GM12872 (cell line): ENCODE data around the gene HIVEP3.

Experiments
- TF ChIP-seq, protein P1 (sequence below): IDR thresholded peaks from 3 replicates; pipeline ENCODE4 v1.5.1; 2011; ENCODE audit warnings: low read depth, mild to moderate bottlenecking, low read length, moderate library complexity; ENCODE audit not compliant: insufficient read depth

HIVEP3 gene

DNA sequence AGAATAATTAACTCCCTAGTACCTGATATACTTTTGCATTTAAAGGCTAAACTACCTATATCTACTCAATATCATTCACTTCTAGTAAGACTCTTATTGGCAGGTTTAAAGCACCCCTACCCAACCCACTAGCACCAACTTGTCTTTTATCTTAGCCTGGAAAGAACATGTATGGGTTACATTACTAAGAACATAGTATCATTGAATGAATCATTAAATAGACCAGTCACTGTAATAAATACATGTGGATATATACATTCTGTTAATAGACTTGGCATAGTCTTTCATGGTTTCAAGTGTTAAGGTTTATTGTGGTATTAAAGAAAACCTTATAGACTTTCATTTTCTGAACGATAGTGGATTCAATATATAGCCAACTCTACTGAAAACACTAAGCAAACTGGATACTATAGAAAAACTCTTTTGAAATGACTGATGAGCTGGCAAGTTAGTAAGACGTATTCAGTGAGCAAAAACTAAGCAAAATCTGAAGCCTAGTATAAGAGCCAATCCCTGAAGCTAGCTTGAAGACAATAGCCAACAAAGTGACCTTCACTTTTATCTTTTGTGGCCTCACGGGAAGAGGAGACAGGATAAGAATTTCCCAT, 10.3 kb downstream of the HIVEP3 start:
- TF ChIP-seq, protein P1, sequence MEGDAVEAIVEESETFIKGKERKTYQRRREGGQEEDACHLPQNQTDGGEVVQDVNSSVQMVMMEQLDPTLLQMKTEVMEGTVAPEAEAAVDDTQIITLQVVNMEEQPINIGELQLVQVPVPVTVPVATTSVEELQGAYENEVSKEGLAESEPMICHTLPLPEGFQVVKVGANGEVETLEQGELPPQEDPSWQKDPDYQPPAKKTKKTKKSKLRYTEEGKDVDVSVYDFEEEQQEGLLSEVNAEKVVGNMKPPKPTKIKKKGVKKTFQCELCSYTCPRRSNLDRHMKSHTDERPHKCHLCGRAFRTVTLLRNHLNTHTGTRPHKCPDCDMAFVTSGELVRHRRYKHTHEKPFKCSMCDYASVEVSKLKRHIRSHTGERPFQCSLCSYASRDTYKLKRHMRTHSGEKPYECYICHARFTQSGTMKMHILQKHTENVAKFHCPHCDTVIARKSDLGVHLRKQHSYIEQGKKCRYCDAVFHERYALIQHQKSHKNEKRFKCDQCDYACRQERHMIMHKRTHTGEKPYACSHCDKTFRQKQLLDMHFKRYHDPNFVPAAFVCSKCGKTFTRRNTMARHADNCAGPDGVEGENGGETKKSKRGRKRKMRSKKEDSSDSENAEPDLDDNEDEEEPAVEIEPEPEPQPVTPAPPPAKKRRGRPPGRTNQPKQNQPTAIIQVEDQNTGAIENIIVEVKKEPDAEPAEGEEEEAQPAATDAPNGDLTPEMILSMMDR, result no peak

DNA sequence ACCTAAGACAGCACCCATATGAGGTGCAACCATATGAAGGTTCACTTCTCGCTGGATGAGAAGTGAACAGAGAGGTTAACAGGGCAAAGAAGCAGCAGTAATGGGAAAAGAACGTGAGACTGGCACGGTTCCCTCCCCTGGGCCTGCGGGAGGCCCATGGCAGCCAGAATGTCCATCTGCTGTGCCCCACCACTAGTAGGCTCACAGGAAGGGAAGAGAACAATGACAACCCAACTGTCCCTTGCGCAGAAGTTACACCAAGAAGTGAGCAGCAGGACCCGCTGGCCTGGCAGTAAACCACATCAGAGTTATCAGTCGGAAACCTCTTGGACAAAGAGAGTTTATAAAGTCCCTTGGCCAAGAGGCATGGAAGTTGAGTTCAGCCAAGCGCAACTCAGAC, 11.3 kb downstream of the HIVEP3 start:
- TF ChIP-seq, protein P1, result no peak

- TF ChIP-seq, protein P1, result no peak
Measured at GRCh38 chr1:41906943-41907342, 11.8 kb downstream of the HIVEP3 start.

DNA sequence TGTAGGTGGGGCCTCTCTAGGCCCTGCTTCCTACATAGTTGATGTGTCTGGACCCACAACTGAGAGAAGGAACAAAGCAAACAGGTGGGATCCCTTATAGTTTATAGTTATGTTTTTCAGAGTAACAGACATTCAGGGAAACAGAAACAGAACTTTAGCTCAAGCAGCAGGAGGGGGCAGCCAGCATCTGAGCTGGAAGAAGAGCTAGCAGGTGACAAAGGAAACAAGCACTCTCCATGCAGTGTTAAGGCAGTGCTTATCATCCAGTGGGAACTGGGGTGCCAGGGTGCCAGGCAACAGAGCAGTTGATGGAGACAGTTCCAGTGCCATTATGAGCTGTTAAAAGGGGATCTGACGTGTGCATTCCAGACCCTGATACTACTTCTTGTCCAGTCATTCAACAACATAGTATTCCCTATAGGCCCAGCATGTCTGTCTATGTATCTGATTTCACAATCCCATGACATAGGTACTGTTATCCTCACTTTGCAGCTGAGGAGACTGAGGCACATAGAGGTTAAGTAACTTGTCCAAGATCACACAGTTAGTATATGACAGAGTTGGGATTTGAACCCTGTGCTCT, 13.5 kb downstream of the HIVEP3 start:
- TF ChIP-seq, protein P1, result no peak

- TF ChIP-seq, protein P1, result no peak
Measured at GRCh38 chr1:41902664-41903063, 16.1 kb downstream of the HIVEP3 start.

DNA sequence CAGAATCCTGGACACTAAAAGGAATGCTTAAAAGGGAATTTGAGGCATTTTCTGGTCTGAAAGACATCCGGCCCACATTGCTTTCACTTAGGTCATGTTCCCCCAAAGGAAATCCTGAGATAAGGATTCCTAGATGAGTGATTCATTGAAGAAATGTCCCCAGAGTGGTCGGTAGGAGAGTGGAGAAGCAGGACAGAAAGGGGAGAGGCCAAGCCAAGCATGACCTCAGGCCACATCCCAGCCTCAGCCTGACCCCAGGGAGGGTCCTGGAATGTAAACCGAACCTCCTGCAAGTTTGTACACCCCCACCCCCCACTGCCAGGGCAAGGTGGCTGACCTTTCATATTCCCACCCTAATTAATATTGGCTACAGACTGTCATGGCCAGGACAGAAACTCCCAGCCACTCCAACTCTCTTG, 16.6 kb downstream of the HIVEP3 start:
- TF ChIP-seq, protein P1, result no peak

- TF ChIP-seq, protein P1, result no peak
Measured at GRCh38 chr1:41901551-41901950, 17.2 kb downstream of the HIVEP3 start.
